Bronchial epithelial cell (primary cell): Measurements from ENCODE around the gene KIAA0319L. TPM values are rescaled to one million over a fixed set of nuclear protein-coding genes. Genes with fewer than 3 reads are reported as not detected.

ENCODE experiments used
- DNase-seq: peaks from one replicate; pipeline ENCODE4 v3.0.0-alpha.2; 2010; ENCODE audit warnings: low read depth
- FAIRE-seq: peaks from 2 replicates; lab custom pipeline; 2011; peaks lifted over from hg19 to GRCh38; lab: Jason Lieb, UNC
- H3K27me3 ChIP-seq: 2 replicates; pipeline ENCODE4 v1.5.1; 2011; ENCODE audit warnings: low read length; ENCODE audit not compliant: control insufficient read depth, insufficient read depth
- H3K36me3 ChIP-seq: 2 replicates; pipeline ENCODE4 v1.5.1; 2011; ENCODE audit warnings: low read length; ENCODE audit not compliant: control insufficient read depth, insufficient read depth
- H3K4me3 ChIP-seq: 2 replicates; pipeline ENCODE4 v1.5.1; 2011; ENCODE audit warnings: mild to moderate bottlenecking, low read depth, low read length, control low read depth
- CTCF ChIP-seq: IDR thresholded peaks from 2 replicates; pipeline ENCODE4 v1.5.1; 2011; ENCODE audit warnings: mild to moderate bottlenecking, moderate library complexity, low read length, control low read depth, inconsistent platforms; ENCODE audit not compliant: insufficient read depth, severe bottlenecking
- total RNA-seq: library from RNA; depleted of rRNA; stranded (reverse); fragments of >200 nt; gene quantifications from 2 replicates; pipeline ENCODE4 v1.2.1, GENCODE V29; 2014

KIAA0319L gene
- total RNA-seq, 1 donor from 2014 or later: 26.6 TPM

- no peak overlapping the region for H3K4me3 ChIP-seq
- no peak for FAIRE-seq
Observed at GRCh38 chr1:35554266-35555211, 2.7 kb downstream of the KIAA0319L start.

GRCh38 chr1:35553851-35554250 lies 3.4 kb downstream of the KIAA0319L start:
- DNase-seq (no peak), FAIRE-seq (no peak)
- no peak for TF ChIP-seq CTCF
- Histone ChIP-seq H3K36me3 (no peaks in the 10 kb centered on the region), H3K27me3 (no peaks in the 10 kb centered on the region), H3K4me3 (no peak overlapping the region)

More at GRCh38 chr1:35554266-35555211, 2.7 kb downstream of the KIAA0319L start:
- no peak for TF ChIP-seq CTCF
- Histone ChIP-seq H3K27me3 (no peaks in the 10 kb centered on the region), H3K36me3 (no peaks in the 10 kb centered on the region)
- peak; percentile 45 for DNase-seq

- Histone ChIP-seq H3K4me3 (no peak overlapping the region), H3K36me3 (peaks cover 2% of the 10 kb centered on the region), H3K27me3 (no peaks in the 10 kb centered on the region)
- TF ChIP-seq CTCF: no peak
- FAIRE-seq: no peak
- DNase-seq: no peak
Observed at GRCh38 chr1:35546614-35547013, 10.6 kb downstream of the KIAA0319L start.

- Histone ChIP-seq H3K4me3 (no peak overlapping the region), H3K36me3 (peaks cover 2% of the 10 kb centered on the region), H3K27me3 (no peaks in the 10 kb centered on the region)
- TF ChIP-seq CTCF: no peak
- DNase-seq (no peak), FAIRE-seq (no peak)
Observed at GRCh38 chr1:35544976-35545375, 12.2 kb downstream of the KIAA0319L start.

GRCh38 chr1:35539824-35540261 lies 17.4 kb downstream of the KIAA0319L start:
- no peak for TF ChIP-seq CTCF
- Histone ChIP-seq H3K27me3 (no peaks in the 10 kb centered on the region), H3K4me3 (no peak overlapping the region), H3K36me3 (no peaks in the 10 kb centered on the region)
- no peak for DNase-seq
- no peak for FAIRE-seq
